Ramos (cell line): ENCODE data around the gene ZCCHC7.
"Not testable (repeated sequence)": the region's sequence is repeated elsewhere in the genome, so short reads cannot be mapped to it uniquely, and the experiment has no call there.

Experiments
- in situ Hi-C: fragments of 300-500 bp; cut with MboI; formaldehyde crosslinking; loops from one replicate; pipeline ENCODE4 v1.14.3; 2022; ENCODE audit warnings: low sequenced_read_pairs; ENCODE audit not compliant: unreplicated experiment

Gene ZCCHC7

DNA sequence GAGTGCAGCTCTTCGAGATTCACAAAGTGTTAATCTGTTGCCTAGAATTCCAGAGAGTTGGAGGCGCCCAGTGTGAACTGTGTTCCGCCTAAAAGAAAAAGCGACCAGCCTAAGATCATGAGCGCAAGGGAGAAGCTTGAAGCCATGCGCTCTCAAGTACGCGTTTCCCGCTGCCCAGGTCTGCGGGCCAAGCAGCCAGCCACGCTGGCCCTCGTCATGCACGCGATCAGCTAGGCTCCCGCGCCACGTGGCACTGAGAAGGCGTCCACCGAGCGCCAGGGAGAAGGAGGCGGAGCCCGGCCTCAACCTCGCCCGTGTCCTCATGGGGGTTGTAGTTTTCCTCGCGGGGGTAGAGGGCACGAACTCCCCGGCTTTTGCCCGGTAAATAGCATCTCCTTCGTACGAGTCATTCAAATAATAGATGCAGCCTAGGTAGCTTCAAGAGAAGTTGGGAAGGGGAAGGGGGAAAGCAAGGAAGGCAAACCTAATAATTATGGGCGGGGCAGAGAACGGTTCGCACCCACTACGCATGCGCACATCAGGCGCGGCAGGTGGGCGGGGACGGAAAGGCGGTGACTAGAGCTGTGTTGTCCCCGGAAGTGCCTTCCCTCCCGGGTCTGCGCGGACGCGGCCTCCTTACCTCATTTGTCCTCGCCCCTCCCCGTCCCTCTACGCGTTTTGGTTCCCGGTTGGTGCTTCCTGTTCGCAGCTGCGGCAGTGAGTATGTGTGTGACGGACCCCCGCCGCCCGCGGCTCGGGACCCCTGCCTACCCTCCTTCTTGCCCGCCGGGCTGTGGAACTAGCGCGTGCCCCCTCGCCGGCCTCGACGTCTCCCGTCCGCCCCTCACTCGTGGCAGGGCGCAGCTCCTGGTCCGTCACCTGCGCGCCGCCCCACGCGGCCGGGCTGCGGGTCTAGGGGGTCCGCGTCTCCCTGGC lies at the start of gene ZCCHC7:
Gene ZCCHC7 (plus strand): TSS at position 668 of the 936 bp plus-strand sequence.
- in situ Hi-C loops = loop anchor here (10.0 kb wide), 1 partner anchor 85 kb away; the partner anchor contains the start of gene PAX5

DNA sequence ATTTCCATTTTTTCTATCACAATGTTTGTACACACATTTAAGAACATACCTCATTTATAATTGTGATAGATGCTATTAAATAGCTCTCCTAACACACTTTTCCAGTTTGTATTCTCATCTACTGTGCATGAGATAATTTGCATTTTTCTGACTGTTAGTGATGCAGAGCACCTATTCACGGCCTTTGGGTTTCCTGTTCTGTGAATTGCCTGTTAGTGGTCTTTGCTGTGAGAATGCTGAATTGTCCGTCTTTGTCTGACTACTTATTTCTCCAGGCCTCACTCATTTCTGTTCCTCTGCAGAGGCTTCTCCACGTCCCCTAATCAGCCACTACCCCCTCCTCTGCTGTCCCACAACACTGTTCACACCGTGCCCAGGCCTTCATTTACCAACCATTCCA lies 45.6 kb upstream of the ZCCHC7 start:
- in situ Hi-C loops = loop anchor here (5.0 kb wide), 1 partner anchor 32 kb away; no protein-coding TSS in a partner anchor

DNA sequence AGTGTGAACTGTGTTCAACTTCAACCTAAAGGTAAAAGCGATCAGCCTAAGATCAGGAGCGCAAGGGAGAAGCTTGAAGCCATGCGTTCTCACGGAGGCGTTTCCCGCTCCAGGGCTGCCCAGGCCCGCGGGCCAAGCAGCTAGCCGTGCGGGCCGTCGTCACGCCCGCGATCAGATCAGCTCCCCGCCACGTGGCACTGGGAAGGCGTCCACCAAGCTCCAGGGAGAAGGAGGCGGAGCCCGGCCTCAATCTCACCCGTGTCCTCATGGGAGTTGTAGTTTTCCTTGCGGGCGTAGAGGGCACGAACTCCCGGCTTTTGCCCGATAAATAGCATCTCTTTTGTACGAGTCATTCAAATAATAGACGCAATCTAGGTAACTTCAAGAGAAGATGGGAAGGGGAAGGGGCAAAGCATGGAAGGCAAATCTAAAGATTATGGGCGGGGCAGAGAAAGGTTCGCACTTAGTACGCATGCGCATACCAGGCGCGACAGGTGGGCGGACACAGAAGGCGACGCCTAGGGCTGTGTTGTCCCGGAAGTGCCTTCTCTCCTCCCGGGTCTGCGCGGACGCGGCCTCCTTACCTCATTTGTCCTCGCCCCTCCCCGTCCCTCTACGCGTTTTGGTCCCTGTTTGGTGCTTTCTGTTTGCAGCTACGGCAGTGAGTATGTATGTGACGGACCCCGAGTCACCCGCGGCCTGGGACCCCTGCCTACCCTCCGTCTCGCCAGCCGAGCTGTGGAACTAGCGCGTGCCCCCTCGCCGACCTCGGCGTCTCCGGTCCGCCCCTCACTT lies 40.8 kb upstream of the ZCCHC7 start:
- in situ Hi-C loops = loop anchor here (5.0 kb wide), 1 partner anchor 37 kb away; no protein-coding TSS in a partner anchor

DNA sequence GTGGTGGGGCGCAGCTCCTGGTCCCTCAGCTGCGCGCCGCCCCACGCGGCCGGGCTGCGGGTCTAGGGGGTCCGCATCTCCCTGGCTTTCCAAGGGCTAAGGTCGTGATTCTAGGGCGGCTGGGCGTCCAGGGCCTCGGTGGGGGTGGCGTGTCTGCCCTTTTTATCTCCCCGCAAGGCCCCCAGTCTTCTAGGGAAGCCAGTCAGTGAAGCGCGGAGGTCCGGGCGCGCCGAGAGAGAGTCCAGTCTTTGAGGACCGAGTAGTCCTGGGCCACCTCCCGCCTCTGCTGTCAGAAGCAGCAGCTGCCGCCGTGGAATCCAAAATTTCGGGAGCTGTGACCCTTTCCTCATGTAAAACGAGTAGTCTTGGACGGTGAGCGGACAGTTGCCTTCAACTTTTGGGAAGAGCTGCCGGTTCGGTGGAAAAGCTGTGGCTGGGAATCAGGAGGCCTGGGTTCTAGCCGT lies 40.2 kb upstream of the ZCCHC7 start:
- in situ Hi-C loops = not testable (repeated sequence)

DNA sequence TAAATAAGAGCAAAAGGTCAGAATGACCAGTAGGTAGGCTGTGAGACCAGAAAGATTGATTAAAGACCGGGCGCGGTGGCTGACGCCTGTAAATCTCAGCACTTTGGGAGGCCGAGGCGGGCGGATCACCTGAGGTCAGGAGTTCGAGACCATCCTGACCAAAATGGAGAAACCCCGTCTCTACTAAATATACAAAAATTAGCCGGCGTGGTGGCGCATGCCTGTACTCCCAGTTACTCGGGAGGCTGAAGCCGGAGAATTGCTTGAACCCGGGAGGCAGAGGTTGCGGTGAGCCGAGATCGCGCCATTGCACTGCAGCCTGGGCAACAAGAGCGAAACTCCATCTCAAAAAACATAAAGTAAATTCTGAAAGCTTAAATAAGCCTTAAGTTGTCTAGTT lies 38.9 kb upstream of the ZCCHC7 start:
- in situ Hi-C loops = not testable (repeated sequence)

- in situ Hi-C loops = no loop called here
Measured at GRCh38 chr9:37082214-37082765, 38.1 kb upstream of the ZCCHC7 start.

DNA sequence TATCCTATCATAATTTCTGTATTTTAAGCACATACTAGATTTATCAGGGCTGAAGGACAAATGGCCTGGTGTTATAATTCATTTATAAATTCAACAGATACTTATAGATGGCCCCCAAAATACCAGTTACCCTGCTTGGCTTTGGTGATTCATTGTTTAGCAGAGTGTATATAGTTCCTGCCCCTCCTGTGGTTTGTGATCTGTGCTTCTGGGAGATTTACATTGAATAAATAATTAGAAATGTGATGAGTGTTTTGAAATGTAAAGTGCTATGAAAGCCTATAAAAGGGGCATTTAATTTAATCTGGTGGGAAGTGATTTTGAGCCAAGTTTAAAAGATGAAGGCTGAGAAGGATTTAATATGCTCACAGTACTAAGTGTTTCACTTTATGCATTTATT lies 36.7 kb upstream of the ZCCHC7 start:
- in situ Hi-C loops = no loop called here

GRCh38 chr9:37085233-37085632 lies 35.1 kb upstream of the ZCCHC7 start:
- in situ Hi-C loops = no loop called here

DNA sequence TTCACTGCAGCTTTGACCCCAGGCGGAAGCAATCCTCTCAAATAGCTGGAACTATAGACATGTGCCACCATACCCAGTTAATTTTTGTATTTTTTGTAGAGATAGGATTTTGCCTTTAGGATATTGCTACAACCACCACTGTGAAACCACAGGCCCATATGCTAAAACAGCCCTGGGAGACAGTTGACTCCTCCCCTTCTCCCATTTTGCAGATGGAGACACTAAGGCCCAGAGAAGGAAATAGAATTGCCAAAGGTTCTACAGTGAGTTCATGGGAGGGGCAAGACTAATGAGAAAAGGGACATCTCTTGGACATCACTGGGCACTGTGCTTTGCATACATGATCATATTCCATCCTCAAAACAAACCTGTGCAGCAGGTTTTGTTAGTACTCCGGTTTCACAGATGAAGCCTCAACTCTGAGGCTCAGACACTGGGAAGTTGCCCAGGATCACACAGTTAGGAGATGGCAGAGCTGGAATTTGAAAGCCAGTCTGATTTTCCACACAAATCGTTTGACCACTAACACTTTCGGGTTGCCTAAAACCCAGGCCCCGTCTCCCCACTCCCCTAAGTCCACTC lies 27.6 kb upstream of the ZCCHC7 start:
- in situ Hi-C loops = not testable (repeated sequence)

- in situ Hi-C loops = no loop called here
Measured at GRCh38 chr9:37094751-37095150, 25.6 kb upstream of the ZCCHC7 start.

DNA sequence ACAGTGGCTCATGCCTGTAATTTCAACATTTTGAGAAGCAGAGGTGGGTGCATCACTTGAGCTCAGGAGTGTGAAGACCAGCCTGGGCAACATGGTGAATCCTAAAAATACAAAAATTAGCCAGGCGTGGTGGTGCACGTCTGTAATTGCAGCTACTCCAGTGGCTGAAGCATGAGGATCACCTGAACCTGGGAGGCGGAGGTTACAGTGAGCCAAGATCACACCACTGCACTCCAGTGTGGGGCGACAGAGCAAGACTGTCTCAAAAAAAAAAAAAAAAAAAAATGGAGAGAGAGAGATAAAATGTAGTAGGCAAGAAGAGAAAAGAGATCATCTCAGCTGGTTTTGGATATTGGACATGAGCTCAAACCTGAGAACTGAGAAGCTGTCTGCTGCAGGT lies 23.7 kb upstream of the ZCCHC7 start:
- in situ Hi-C loops = no loop called here

DNA sequence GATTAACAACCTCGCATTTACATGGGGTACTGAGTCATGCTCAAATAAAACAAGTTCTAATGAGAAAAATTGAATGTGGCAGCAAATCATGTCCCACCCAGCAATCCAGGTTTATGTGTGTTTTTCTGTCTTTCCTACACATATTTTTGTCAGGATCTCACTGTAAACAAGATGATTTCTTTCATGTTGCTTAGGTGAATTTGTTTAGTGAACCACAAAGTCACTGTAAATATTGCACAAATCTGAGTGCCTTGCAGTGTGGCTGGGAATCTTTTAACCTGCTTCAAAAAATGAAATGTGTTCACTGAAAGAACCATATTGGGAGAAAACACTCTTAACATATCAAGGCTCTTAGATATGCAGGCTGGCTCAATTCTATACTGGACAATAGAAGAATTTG lies 23.1 kb upstream of the ZCCHC7 start:
- in situ Hi-C loops = no loop called here

- in situ Hi-C loops = no loop called here
Measured at GRCh38 chr9:37100327-37100726, 20.0 kb upstream of the ZCCHC7 start.

- in situ Hi-C loops = no loop called here
Measured at GRCh38 chr9:37100741-37101140, 19.6 kb upstream of the ZCCHC7 start.

GRCh38 chr9:37102486-37102885 lies 17.9 kb upstream of the ZCCHC7 start:
- in situ Hi-C loops = no loop called here

DNA sequence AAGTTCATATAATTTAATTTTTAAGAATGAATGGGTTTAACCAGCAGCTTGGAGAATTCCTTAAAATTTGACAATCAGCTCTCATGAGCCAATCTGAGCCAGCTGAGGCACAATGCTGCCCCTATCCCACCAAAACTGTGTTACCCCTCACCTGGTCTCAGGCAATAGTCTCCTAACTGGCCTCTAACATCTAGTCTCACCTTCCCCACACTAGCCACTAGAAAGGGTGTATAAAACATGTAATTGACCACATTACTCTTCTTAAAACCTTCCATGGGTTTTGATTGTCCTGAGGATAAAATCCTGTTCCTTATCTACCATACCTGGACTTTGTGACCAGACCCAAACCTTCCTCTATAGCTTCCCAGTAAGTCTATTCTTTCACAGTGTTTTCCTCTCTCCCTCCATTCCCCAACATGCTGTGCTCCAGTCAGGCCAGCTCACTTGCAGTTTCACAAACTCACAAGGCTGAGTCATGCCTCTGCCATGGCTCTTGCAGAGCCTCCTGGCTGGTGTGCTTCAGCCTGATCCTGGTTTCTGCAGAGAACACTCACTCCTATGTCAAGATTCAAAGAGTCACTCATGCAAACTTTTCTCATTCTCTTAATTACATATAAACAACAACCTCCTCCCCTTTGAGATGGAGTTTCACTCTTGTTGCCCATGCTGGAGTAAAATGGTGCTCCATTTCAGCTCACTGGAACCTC lies 16.0 kb upstream of the ZCCHC7 start:
- in situ Hi-C loops = no loop called here

DNA sequence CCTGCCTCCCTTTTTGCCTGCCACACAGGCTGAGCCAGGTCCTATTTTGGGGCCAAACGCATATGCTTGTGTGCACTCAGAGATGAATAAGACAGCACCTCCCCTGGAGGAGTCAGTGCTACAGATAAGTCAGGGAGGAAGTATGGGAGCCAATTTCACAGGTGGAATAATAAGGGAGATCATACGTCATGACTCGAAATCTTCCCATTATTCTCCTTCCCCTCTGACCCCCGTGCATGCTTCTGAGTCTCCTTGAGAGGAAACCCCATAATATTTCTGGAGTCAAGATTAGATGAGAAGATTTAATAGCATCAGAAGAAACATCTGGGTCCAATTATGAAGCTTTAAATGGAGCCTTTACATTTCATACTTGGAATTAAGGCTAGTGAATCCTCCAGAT lies 15.1 kb upstream of the ZCCHC7 start:
- in situ Hi-C loops = no loop called here

- in situ Hi-C loops = no loop called here
Measured at GRCh38 chr9:37107701-37108100, 12.7 kb upstream of the ZCCHC7 start.

DNA sequence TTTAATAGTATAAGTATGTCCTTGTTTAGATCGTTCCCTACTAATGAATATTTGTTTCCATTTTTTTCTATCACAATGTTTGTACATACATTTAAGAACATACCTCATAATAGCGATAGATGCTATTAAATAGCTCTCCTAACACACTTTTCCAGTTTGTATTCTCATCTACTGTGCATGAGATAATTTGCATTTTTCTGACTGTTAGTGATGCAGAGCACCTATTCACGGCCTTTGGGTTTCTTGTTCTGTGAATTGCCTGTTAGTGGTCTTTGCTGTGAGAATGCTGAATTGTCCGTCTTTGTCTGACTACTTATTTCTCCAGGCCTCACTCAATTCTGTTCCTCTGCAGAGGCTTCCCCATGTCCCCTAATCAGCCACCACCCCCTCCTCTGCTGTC lies 5.9 kb upstream of the ZCCHC7 start:
- in situ Hi-C loops = not testable (repeated sequence)

DNA sequence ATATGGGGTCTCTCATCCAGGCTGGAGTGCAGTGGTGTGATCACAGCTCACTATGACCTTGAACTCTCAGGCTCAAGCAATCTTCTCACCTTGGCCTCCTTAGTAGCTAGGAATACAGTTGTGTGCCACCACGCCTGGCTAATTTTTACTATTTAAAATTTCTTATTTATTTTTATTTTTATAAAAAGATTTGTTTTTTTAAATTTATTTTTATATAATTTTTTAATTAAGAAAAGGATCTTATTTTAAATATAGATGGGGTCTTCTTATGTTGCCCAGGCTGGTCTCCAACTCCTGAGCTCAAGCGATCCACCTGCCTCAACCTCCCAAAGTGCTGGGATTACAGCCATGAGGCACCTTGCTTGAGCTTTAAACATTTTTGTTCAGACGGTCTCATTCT lies 2.4 kb upstream of the ZCCHC7 start:
- in situ Hi-C loops = no loop called here
